ENCODE measurements around the gene DRD3.
A peak's percentile ranks its signal among the peaks of the same experiment; 100 is the strongest.

DRD3 gene

GRCh38 chr3:114178770-114179368, at the start of gene DRD3:
DRD3 (minus strand) TSS chr3:114179052; CDS start chr3:114171992, 7,060 bp downstream.
- DNase-seq: peak in 1 of 2 donors; percentile 3

- DNase-seq: no peak
These were observed 48.2 kb upstream of the DRD3 start for GRCh38 chr3:114227076-114227475.

- DNase-seq: no peak
These were observed 47.5 kb upstream of the DRD3 start for GRCh38 chr3:114226313-114226712.

GRCh38 chr3:114223143-114223542, 44.3 kb upstream of the DRD3 start:
- DNase-seq: peak; percentile 24 to 39

- DNase-seq: no peak
These were observed 43.0 kb upstream of the DRD3 start for GRCh38 chr3:114221881-114222264.

GRCh38 chr3:114221165-114221880, 42.5 kb upstream of the DRD3 start:
- peak; percentile 55 to 64 for DNase-seq

GRCh38 chr3:114219741-114220140, 40.9 kb upstream of the DRD3 start:
- no peak for DNase-seq

GRCh38 chr3:114218578-114219185, 39.8 kb upstream of the DRD3 start:
- DNase-seq: no peak

- no peak for DNase-seq
These were observed 39.2 kb upstream of the DRD3 start for GRCh38 chr3:114218006-114218405.

- DNase-seq: no peak
These were observed 38.4 kb upstream of the DRD3 start for GRCh38 chr3:114217266-114217665.

- no peak for DNase-seq
These were observed 37.5 kb upstream of the DRD3 start for GRCh38 chr3:114216186-114216970.

- peak; percentile 41 to 44 for DNase-seq
These were observed 35.9 kb upstream of the DRD3 start for GRCh38 chr3:114214542-114215341.

GRCh38 chr3:114213627-114214541, 35.0 kb upstream of the DRD3 start:
- peak; percentile 77 to 80 for DNase-seq

- no peak for DNase-seq
These were observed 34.4 kb upstream of the DRD3 start for GRCh38 chr3:114213292-114213626.

- DNase-seq: no peak
These were observed 33.8 kb upstream of the DRD3 start for GRCh38 chr3:114212646-114213045.

- DNase-seq: no peak
These were observed 28.9 kb upstream of the DRD3 start for GRCh38 chr3:114207768-114208167.

- DNase-seq: no peak
These were observed 27.5 kb upstream of the DRD3 start for GRCh38 chr3:114206342-114206741.

- no peak for DNase-seq
These were observed 26.7 kb upstream of the DRD3 start for GRCh38 chr3:114205541-114205940.

GRCh38 chr3:114194750-114195149, 15.9 kb upstream of the DRD3 start:
- no peak for DNase-seq

- DNase-seq: no peak
These were observed 13.3 kb upstream of the DRD3 start for GRCh38 chr3:114192136-114192535.

GRCh38 chr3:114186501-114186900, 7.6 kb upstream of the DRD3 start:
- DNase-seq: no peak

- peak in 1 of 2 donors; percentile 1 for DNase-seq
These were observed 723 bp upstream of the DRD3 start for GRCh38 chr3:114179575-114179974.
